Subcutaneous abdominal adipose tissue (tissue), 5 donors: ENCODE measurements around the gene FAM153A.
"Not testable (repeated sequence)": the region's sequence is repeated elsewhere in the genome, so short reads cannot be mapped to it uniquely, and the experiment has no call there.

Experiments used
- H3K27ac ChIP-seq: one replicate; pipeline ENCODE4 v1.7.0; 2013; ENCODE audit warnings: low read depth, mild to moderate bottlenecking, inconsistent platforms, low read length, moderate library complexity
- H3K27me3 ChIP-seq, 5 donors: one replicate each; pipeline ENCODE4 v1.7.0; 2013; ENCODE audit warnings: low read length in 5 of 5, inconsistent platforms in 1 of 5; ENCODE audit not compliant: control insufficient read depth in 5 of 5, insufficient read depth in 4 of 5
- H3K36me3 ChIP-seq, 5 donors: one replicate each; pipeline ENCODE4 v1.7.0; 2013; ENCODE audit warnings: low read length in 5 of 5; ENCODE audit not compliant: control insufficient read depth in 5 of 5, insufficient read depth in 5 of 5
- H3K4me1 ChIP-seq, 5 donors: one replicate each; pipeline ENCODE4 v1.7.0; 2013; ENCODE audit warnings: low read length in 5 of 5, mild to moderate bottlenecking in 3 of 5, moderate library complexity in 1 of 5; ENCODE audit not compliant: control insufficient read depth in 5 of 5, insufficient read depth in 5 of 5
- H3K4me3 ChIP-seq, 5 donors: one replicate each; pipeline ENCODE4 v1.7.0; 2013; ENCODE audit warnings: low read length in 5 of 5, low read depth in 1 of 5
- H3K9ac ChIP-seq, 5 donors: one replicate each; pipeline ENCODE4 v1.7.0; 2013; ENCODE audit warnings: low read length in 5 of 5, mild to moderate bottlenecking in 4 of 5, moderate library complexity in 3 of 5
- H3K9me3 ChIP-seq, 5 donors: one replicate each; pipeline ENCODE4 v1.7.0; 2013; ENCODE audit warnings: low read length in 5 of 5; ENCODE audit not compliant: control insufficient read depth in 5 of 5
- donor health status: healthy.
- donor health status: healthy.
- donor health status: healthy.
- donor health status: healthy.
- donor health status: healthy.

FAM153A gene

DNA sequence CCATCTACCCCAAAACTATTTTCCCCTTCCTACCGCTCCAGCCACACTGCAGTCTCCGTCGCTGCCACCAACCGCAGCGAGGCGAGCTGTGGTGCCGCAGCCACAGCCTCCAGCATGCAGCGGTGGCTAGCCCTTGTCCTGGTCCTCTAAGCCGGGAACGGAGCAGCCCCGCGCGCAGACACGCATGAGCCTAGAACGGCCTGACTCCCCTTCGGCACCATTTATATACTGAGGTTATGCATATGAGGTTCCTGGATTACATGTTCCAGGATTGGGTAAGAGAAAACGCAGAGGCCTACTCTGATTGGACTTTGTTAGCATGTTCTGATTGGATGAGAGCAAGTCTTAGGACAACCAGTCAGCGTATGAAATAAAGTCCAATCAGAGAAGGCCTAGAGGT is 24.6 kb upstream of the FAM153A start:
- H3K4me3 ChIP-seq, H3K27ac ChIP-seq, H3K9me3 ChIP-seq, H3K9ac ChIP-seq, H3K27me3 ChIP-seq, H3K36me3 ChIP-seq, H3K4me1 ChIP-seq: not testable (repeated sequence)

DNA sequence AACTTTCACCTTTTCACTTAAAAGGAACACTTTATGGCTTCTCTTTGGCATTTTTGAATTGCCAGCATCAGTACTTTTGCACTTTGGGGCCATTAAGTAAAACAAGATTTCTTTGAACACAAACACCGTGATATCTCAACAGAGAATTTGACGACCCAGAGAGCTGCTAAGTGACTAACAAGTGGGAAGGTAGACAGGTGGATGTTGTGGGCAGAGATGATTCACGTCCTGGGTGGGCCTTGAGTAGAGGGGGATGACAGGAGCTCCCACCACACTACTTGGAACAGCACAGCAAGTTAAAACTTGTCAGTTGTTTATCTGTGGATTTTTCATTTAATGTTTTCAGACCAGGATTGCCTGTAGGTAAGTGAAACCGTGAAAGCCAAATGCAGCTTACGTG is 18.7 kb upstream of the FAM153A start:
- H3K9ac ChIP-seq, H3K27me3 ChIP-seq, H3K4me1 ChIP-seq, H3K27ac ChIP-seq, H3K4me3 ChIP-seq, H3K9me3 ChIP-seq, H3K36me3 ChIP-seq: not testable (repeated sequence)

DNA sequence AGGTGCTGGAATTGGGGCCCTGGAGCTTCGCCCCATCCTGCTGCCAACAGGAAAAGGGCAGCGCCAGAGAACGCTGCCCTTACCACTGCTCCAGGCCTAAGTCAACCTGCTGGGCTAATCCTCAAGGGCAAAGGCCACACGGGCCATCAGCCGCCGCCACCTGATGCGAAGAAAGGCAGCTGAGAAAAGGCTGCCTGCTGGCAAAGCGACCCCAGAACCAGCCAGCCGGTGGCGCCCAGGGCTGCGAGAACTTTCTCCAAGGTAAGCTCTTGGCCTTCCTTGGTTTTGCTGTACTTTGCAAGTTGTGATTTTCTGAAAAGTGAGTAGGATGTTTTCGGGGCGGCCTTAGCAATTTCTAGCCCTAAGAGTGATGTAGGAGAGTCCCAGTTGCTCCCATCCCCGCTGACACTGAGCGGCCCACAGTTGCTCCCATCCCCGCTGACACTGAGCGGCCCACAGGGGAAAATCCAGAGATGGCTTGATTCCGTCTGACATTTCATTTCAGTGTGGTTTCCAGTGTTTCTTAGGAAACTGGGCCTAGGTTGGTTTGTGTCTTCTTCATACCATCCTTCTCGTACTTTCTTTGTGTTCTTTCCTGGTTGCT is 15.6 kb upstream of the FAM153A start:
- not testable (repeated sequence) for H3K4me3 ChIP-seq, H3K4me1 ChIP-seq, H3K27me3 ChIP-seq, H3K9me3 ChIP-seq, H3K36me3 ChIP-seq, H3K27ac ChIP-seq, H3K9ac ChIP-seq

- not testable (repeated sequence) for H3K4me1 ChIP-seq, H3K27me3 ChIP-seq, H3K27ac ChIP-seq, H3K4me3 ChIP-seq, H3K9ac ChIP-seq, H3K9me3 ChIP-seq, H3K36me3 ChIP-seq
These were observed 10.6 kb upstream of the FAM153A start for GRCh38 chr5:177793272-177793671.

DNA sequence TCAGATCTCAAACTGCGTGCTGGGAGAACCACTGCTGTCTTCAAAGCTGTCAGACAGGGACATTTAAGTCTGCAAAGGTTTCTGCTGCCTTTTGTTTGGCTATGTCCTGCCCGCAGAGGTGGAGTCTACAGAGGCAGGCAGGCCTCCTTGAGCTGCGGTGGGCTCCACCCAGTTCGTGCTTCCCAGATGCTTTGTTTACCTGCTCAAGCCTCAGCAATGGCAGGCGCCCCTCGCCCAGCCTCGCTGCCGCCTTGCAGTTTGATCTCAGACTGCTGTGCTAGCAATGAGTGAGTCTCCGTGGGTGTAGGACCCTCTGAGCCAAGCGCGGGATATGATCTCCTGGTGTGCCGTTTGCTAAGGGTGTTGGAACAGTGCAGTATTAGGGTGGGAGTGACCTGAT is 8.9 kb upstream of the FAM153A start:
- not testable (repeated sequence) for H3K4me3 ChIP-seq, H3K27ac ChIP-seq, H3K9ac ChIP-seq, H3K4me1 ChIP-seq, H3K27me3 ChIP-seq, H3K9me3 ChIP-seq, H3K36me3 ChIP-seq

GRCh38 chr5:177782169-177782568 is 530 bp downstream of the FAM153A start:
- H3K9ac ChIP-seq, H3K36me3 ChIP-seq, H3K27me3 ChIP-seq, H3K9me3 ChIP-seq, H3K27ac ChIP-seq, H3K4me1 ChIP-seq, H3K4me3 ChIP-seq: not testable (repeated sequence)

DNA sequence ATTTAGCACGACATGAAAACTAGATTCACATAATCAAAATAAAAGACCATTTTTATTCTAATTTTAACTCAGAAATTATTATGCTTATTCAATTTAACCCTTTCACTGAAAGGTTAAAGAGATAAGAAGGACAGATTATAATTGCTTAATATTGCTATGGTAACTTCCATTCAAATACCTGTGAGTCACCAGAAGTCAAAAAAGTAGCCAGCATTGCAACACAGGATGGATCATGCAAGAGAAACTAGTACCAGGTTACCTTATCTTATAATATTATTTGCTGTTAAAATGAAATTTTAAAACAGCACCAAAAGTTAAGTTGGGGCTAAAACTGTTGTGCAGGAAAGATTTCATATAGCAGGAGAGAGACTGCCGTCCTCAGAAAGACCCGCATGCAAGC is 11.5 kb downstream of the FAM153A start:
- not testable (repeated sequence) for H3K27me3 ChIP-seq, H3K4me1 ChIP-seq, H3K36me3 ChIP-seq, H3K9ac ChIP-seq, H3K4me3 ChIP-seq, H3K9me3 ChIP-seq, H3K27ac ChIP-seq

- not testable (repeated sequence) for H3K27ac ChIP-seq, H3K4me1 ChIP-seq, H3K36me3 ChIP-seq, H3K4me3 ChIP-seq, H3K27me3 ChIP-seq, H3K9me3 ChIP-seq, H3K9ac ChIP-seq
These were observed 12.1 kb downstream of the FAM153A start for GRCh38 chr5:177770646-177771045.

GRCh38 chr5:177763737-177764508 is 18.8 kb downstream of the FAM153A start:
- H3K9me3 ChIP-seq, H3K27me3 ChIP-seq, H3K36me3 ChIP-seq, H3K4me3 ChIP-seq, H3K9ac ChIP-seq, H3K4me1 ChIP-seq, H3K27ac ChIP-seq: not testable (repeated sequence)

DNA sequence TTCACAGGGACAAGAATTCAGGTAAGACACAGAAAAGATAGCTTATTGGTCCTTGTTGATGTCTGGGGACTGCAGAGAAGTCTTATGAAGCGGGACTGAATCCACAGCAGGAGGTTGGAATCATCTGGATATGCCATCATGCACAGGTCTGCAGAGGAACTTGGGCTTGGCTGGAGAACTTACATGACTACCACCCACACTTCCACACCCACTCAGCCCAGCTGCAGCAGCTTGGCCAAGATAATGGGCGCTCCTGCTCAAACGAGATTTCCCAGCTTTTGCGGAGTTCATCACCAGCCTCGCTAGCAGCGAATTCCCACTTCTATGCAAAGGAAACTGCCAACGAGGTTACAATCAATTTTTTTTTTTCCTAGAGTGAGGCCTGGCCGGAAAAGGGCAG is 21.7 kb downstream of the FAM153A start:
- H3K9ac ChIP-seq, H3K27ac ChIP-seq, H3K4me3 ChIP-seq, H3K27me3 ChIP-seq, H3K9me3 ChIP-seq, H3K36me3 ChIP-seq, H3K4me1 ChIP-seq: not testable (repeated sequence)

GRCh38 chr5:177747354-177747753 is 35.3 kb downstream of the FAM153A start:
- not testable (repeated sequence) for H3K4me3 ChIP-seq, H3K36me3 ChIP-seq, H3K4me1 ChIP-seq

More at GRCh38 chr5:177747354-177747753, 35.3 kb downstream of the FAM153A start:
- not testable (repeated sequence) for H3K27me3 ChIP-seq, H3K27ac ChIP-seq, H3K9me3 ChIP-seq, H3K9ac ChIP-seq
